H1 (cell line): ENCODE data around the gene KRT85. TPM values are rescaled to one million over a fixed set of nuclear protein-coding genes. Genes with fewer than 3 reads are reported as not detected.

Experiments used
- CTCF ChIA-PET: fragments of 300-600 bp; sonication (Branson Sonifier 250); formaldehyde crosslinking; loops from one replicate; lab custom pipeline; 2021; ENCODE audit not compliant: partially characterized antibody; lab: Charles Lee
- POLR2A ChIA-PET: fragments of 300-600 bp; sonication (Branson Sonifier 250); formaldehyde crosslinking; loops from one replicate; lab custom pipeline; 2021; ENCODE audit warnings: inconsistent platforms; ENCODE audit not compliant: partially characterized antibody; lab: Charles Lee
- DNase-seq, 2 experiments: peaks; one replicate each; pipeline versions ENCODE4 v3.0.0 to v3.0.0-alpha.2; 2010 to 2022; ENCODE audit warnings: low spot score in 2 of 2, low read depth in 1 of 2, mixed read lengths in 1 of 2
- FAIRE-seq: peaks from 2 replicates; lab custom pipeline; 2011; peaks lifted over from hg19 to GRCh38; lab: Jason Lieb, UNC
- H2AFZ ChIP-seq: 2 replicates; pipeline ENCODE4 v1.8.1; 2012; ENCODE audit warnings: low read length, inconsistent platforms
- H2AK5ac ChIP-seq: 2 replicates; pipeline ENCODE4 v1.6.1; 2013; ENCODE audit warnings: low read depth, low read length
- H2BK120ac ChIP-seq: replicated peaks from 2 replicates; pipeline ENCODE3; 2013; ENCODE audit warnings: low read depth, low read length, inconsistent platforms
- H2BK12ac ChIP-seq: 2 replicates; pipeline ENCODE4 v1.6.1; 2013; ENCODE audit warnings: low read depth, low read length
- H2BK15ac ChIP-seq: 2 replicates; pipeline ENCODE4 v1.6.1; 2013; ENCODE audit warnings: low read length
- H2BK20ac ChIP-seq: 2 replicates; pipeline ENCODE4 v1.6.1; 2013; ENCODE audit warnings: low read length
- H2BK5ac ChIP-seq: 2 replicates; pipeline ENCODE4 v1.6.1; 2013; ENCODE audit warnings: low read depth, low read length
- H3K14ac ChIP-seq: 2 replicates; pipeline ENCODE4 v1.6.1; 2013; ENCODE audit warnings: inconsistent platforms; ENCODE audit not compliant: insufficient read length
- H3K18ac ChIP-seq: 2 replicates; pipeline ENCODE4 v1.6.1; 2013; ENCODE audit warnings: low read length; ENCODE audit errors: extremely low read depth
- H3K23ac ChIP-seq: 2 replicates; pipeline ENCODE4 v1.6.1; 2013; ENCODE audit warnings: inconsistent platforms; ENCODE audit not compliant: insufficient read length
- H3K23me2 ChIP-seq: 2 replicates; pipeline ENCODE4 v1.6.1; 2013; ENCODE audit warnings: low read depth, low read length
- H3K27ac ChIP-seq: 2 replicates; pipeline ENCODE4 v1.6.1; 2011; ENCODE audit warnings: low read depth, low read length, inconsistent platforms
- H3K27me3 ChIP-seq, 4 experiments: replicated peaks in 1 of 4; 1 replicate in 1 of 4; 2 replicates in 3 of 4; pipeline versions ENCODE4 v1.6.1 to v1.8.1; 2011 to 2013; ENCODE audit warnings: low read length in 3 of 4, mild to moderate bottlenecking in 3 of 4, inconsistent platforms in 2 of 4, mixed read lengths in 2 of 4, moderate library complexity in 1 of 4; ENCODE audit not compliant: control insufficient read depth in 3 of 4, insufficient read depth in 3 of 4; ENCODE audit errors: extremely low read depth in 1 of 4
- H3K36me3 ChIP-seq, 4 experiments: 2 replicates each; pipeline versions ENCODE4 v1.6.1 to v1.8.1; 2011 to 2013; ENCODE audit warnings: mild to moderate bottlenecking in 4 of 4, low read length in 3 of 4, moderate library complexity in 2 of 4, control low read depth in 1 of 4, inconsistent platforms in 1 of 4; ENCODE audit not compliant: insufficient read depth in 4 of 4, control insufficient read depth in 2 of 4
- H3K4ac ChIP-seq: replicated peaks from 2 replicates; pipeline ENCODE3; 2013; ENCODE audit warnings: low read length, low read depth, mixed read lengths, inconsistent platforms; ENCODE audit not compliant: insufficient read length
- H3K4me1 ChIP-seq, 4 experiments: replicated peaks in 1 of 4; 1 replicate in 1 of 4; 2 replicates in 3 of 4; pipeline versions ENCODE4 v1.6.1 to v1.8.1; 2011 to 2013; ENCODE audit warnings: low read length in 3 of 4, inconsistent platforms in 2 of 4, mixed read lengths in 1 of 4; ENCODE audit not compliant: insufficient read depth in 4 of 4, control insufficient read depth in 3 of 4
- H3K4me2 ChIP-seq, 2 experiments: 2 replicates each; pipeline versions ENCODE4 v1.6.1 to v1.8.1; 2011 to 2013; ENCODE audit warnings: low read depth in 2 of 2, low read length in 2 of 2, control low read depth in 1 of 2, inconsistent platforms in 1 of 2, mild to moderate bottlenecking in 1 of 2; ENCODE audit not compliant: insufficient read depth in 1 of 2
- H3K4me3 ChIP-seq, 4 experiments: fragments of 200-600, 300-600 bp in 1 of 4; sonication (generic), shearing (Covaris generic), sonication (Bioruptor Twin) in 1 of 4; 2 replicates each; pipeline versions ENCODE4 v1.5.1 to v1.8.1; 2011 to 2016; ENCODE audit warnings: low read length in 4 of 4, low read depth in 3 of 4, control low read depth in 2 of 4, inconsistent platforms in 2 of 4, mild to moderate bottlenecking in 2 of 4, mixed read lengths in 1 of 4, moderate library complexity in 1 of 4; ENCODE audit not compliant: insufficient read depth in 2 of 4; ENCODE audit errors: extremely low read depth in 1 of 4
- H3K56ac ChIP-seq: replicated peaks from 2 replicates; pipeline ENCODE3; 2013; ENCODE audit warnings: low read depth, mild to moderate bottlenecking, mixed read lengths, low read length, inconsistent platforms; ENCODE audit not compliant: insufficient read length
- H3K79me1 ChIP-seq: 2 replicates; pipeline ENCODE4 v1.6.1; 2013; ENCODE audit warnings: low read depth, low read length, control low read depth
- H3K79me2 ChIP-seq, 2 experiments: 2 replicates each; pipeline versions ENCODE4 v1.6.1 to v1.8.1; 2012 to 2013; ENCODE audit warnings: low read length in 2 of 2, mild to moderate bottlenecking in 2 of 2, inconsistent platforms in 1 of 2; ENCODE audit not compliant: insufficient read depth in 2 of 2, control insufficient read depth in 1 of 2
- H3K9ac ChIP-seq, 4 experiments: replicated peaks in 1 of 4; 1 replicate in 1 of 4; 2 replicates in 3 of 4; pipeline versions ENCODE4 v1.6.1 to v1.8.1; 2011 to 2013; ENCODE audit warnings: low read depth in 3 of 4, low read length in 3 of 4, control low read depth in 2 of 4, mild to moderate bottlenecking in 2 of 4, moderate library complexity in 2 of 4, inconsistent platforms in 1 of 4; ENCODE audit errors: extremely low read depth in 1 of 4
- H3K9me3 ChIP-seq, 2 experiments: 2 replicates each; pipeline versions ENCODE4 v1.6.1 to v1.8.1; 2012 to 2013; ENCODE audit warnings: mild to moderate bottlenecking in 2 of 2, moderate library complexity in 2 of 2, control low read depth in 1 of 2, inconsistent platforms in 1 of 2, low read depth in 1 of 2, low read length in 1 of 2, mixed read lengths in 1 of 2; ENCODE audit not compliant: insufficient read depth in 2 of 2
- H4K20me1 ChIP-seq, 2 experiments: replicated peaks in 1 of 2; 2 replicates each; pipeline versions ENCODE3 to v1.8.1; 2011 to 2013; ENCODE audit warnings: inconsistent platforms in 2 of 2, low read length in 2 of 2, mild to moderate bottlenecking in 1 of 2; ENCODE audit not compliant: insufficient read depth in 2 of 2, control insufficient read depth in 1 of 2
- H4K5ac ChIP-seq: 2 replicates; pipeline ENCODE4 v1.6.1; 2013; ENCODE audit warnings: low read length, low read depth, mixed read lengths, inconsistent platforms; ENCODE audit not compliant: insufficient read length
- H4K8ac ChIP-seq: 2 replicates; pipeline ENCODE4 v1.8.0; 2013; ENCODE audit warnings: mild to moderate bottlenecking, moderate library complexity, low read length, inconsistent platforms; ENCODE audit not compliant: insufficient read depth; ENCODE audit errors: extremely low read depth
- H4K91ac ChIP-seq: replicated peaks from 2 replicates; pipeline ENCODE3; 2013; ENCODE audit warnings: low read length, mixed read lengths, inconsistent platforms; ENCODE audit not compliant: insufficient read length
- FOSL1 ChIP-seq: IDR thresholded peaks from 2 replicates; pipeline ENCODE4 v1.6.1; 2011; ENCODE audit warnings: mild to moderate bottlenecking, low read depth, low read length, moderate library complexity; ENCODE audit not compliant: insufficient read depth
- WGBS, 2 experiments: shearing (Covaris generic) in 1 of 2; methylation state at CpG; one replicate each; pipeline versions ENCODE4 v1.1.6 to v1.1.7; 2013 to 2015; ENCODE audit warnings: low lambda C conversion rate in 2 of 2, mixed read lengths in 2 of 2, inconsistent platforms in 1 of 2, low coverage in 1 of 2, missing lambda C conversion rate in 1 of 2; ENCODE audit not compliant: insufficient replicate concordance in 2 of 2, insufficient coverage in 1 of 2, insufficient read length in 1 of 2; ENCODE audit errors: extremely low coverage in 1 of 2, missing lambda C conversion rate in 1 of 2; 5-methylcytosine and 5-hydroxymethylcytosine counted together
- polyA plus RNA-seq, 7 experiments: library from polyadenylated mRNA; depleted of rRNA in 3 of 7; stranded (reverse) in 5 of 7; unstranded in 2 of 7; fragments of >200 nt in 5 of 7; fragments of 200-250 nt in 2 of 7; gene quantifications; 1 replicate in 5 of 7; 2 replicates in 1 of 7; 4 replicates in 1 of 7; pipeline versions ENCODE4 v1.2.1 to v1.2.3, GENCODE V29; 2011 to 2013; ENCODE audit warnings: missing spikeins in 2 of 7, mixed read lengths in 2 of 7
- total RNA-seq: library from RNA; stranded (reverse); fragmentation: NEBNext Ultra II Directional; extraction: Animal tissue kit (Norgen Biotek cat#: 25700); gene quantifications from 2 replicates; pipeline ENCODE4 v1.2.1, GENCODE V29; 2021

KRT85 gene
- total and polyA plus RNA-seq, 2 of the 8 experiments (the other 6 are each of a cell fraction or from before 2014, with no cell fraction given) = not detected

- H4K8ac ChIP-seq = no peak overlapping the region
- ChIA-PET CTCF (interaction anchor here (1.6 to 10.7 kb wide), 6 partner anchors 10 to 196 kb away, joined by 6 to 88 read pairs (median 6); no protein-coding TSS in a partner anchor), POLR2A (no interaction called here)
- H3K4me3 ChIP-seq = no peak overlapping the region
- no peak overlapping the region for H3K9ac ChIP-seq
- no peak for TF ChIP-seq FOSL1
- H3K18ac ChIP-seq = no peak overlapping the region
- 89% methylated on average over 2 of the region's 2 CpGs; no CpG with 5 or more reads in 1 of the 2 experiments for WGBS, 2 experiments
- H3K9me3 ChIP-seq = no peaks in the 10 kb centered on the region; a peak in 1 of 4 replicates
- no peak overlapping the region for H4K91ac ChIP-seq
- no peak overlapping the region for H2BK5ac ChIP-seq
- no peaks in the 10 kb centered on the region for H3K36me3 ChIP-seq
- no peaks in the 10 kb centered on the region for H3K79me1 ChIP-seq
- no peak overlapping the region for H3K14ac ChIP-seq
- no peak overlapping the region for H3K27ac ChIP-seq
- no peak overlapping the region for H2BK120ac ChIP-seq
- H2BK15ac ChIP-seq = no peak overlapping the region
- FAIRE-seq = no peak
- H2BK12ac ChIP-seq = no peak overlapping the region
- H3K23ac ChIP-seq = no peak overlapping the region
- no peak for DNase-seq
- no peak overlapping the region for H2AFZ ChIP-seq
- H4K5ac ChIP-seq = no peak overlapping the region
- no peaks in the 10 kb centered on the region for H3K23me2 ChIP-seq
- no peaks in the 10 kb centered on the region for H3K79me2 ChIP-seq
- H3K4me2 ChIP-seq = no peak overlapping the region
- no peaks in the 10 kb centered on the region for H4K20me1 ChIP-seq
- H2AK5ac ChIP-seq = no peak overlapping the region
- no peak overlapping the region for H3K4ac ChIP-seq
- H2BK20ac ChIP-seq = no peak overlapping the region
- no peak overlapping the region for H3K56ac ChIP-seq
- no peaks in the 10 kb centered on the region for H3K4me1 ChIP-seq
- H3K27me3 ChIP-seq = no peaks in the 10 kb centered on the region
These were observed 14.3 kb downstream of the KRT85 start for GRCh38 chr12:52352951-52353350.
